GM21717 (cell line): Measurements from ENCODE around the gene GULP1.
"Not testable (repeated sequence)": the region's sequence is repeated elsewhere in the genome, so short reads cannot be mapped to it uniquely, and the experiment has no call there.

ENCODE experiments used
- ATAC-seq: cut with Tn5 transposase; IDR thresholded peaks from one replicate; pipeline ENCODE4 v1.9.1; 2021; ENCODE audit warnings: mild to moderate bottlenecking, moderate library complexity; ENCODE audit not compliant: unreplicated experiment

The GULP1 gene

GRCh38 chr2:188522517-188522916 is 230.8 kb downstream of the GULP1 start:
- ATAC-seq = no peak

- ATAC-seq = no peak
These were observed 232.2 kb downstream of the GULP1 start for GRCh38 chr2:188523919-188524318.

- peak; percentile 69 for ATAC-seq
These were observed 232.9 kb downstream of the GULP1 start for GRCh38 chr2:188524519-188525113.

GRCh38 chr2:188526701-188527100 is 235.0 kb downstream of the GULP1 start:
- no peak for ATAC-seq

GRCh38 chr2:188527141-188527540 is 235.5 kb downstream of the GULP1 start:
- no peak for ATAC-seq

GRCh38 chr2:188527581-188527993 is 235.9 kb downstream of the GULP1 start:
- ATAC-seq = no peak

GRCh38 chr2:188529710-188530109 is 238.0 kb downstream of the GULP1 start:
- ATAC-seq = no peak

GRCh38 chr2:188534875-188535274 is 243.2 kb downstream of the GULP1 start:
- no peak for ATAC-seq

- no peak for ATAC-seq
These were observed 260.0 kb downstream of the GULP1 start for GRCh38 chr2:188551671-188552070.

GRCh38 chr2:188557081-188557480 is 265.4 kb downstream of the GULP1 start:
- ATAC-seq = no peak

GRCh38 chr2:188559455-188559854 is 267.8 kb downstream of the GULP1 start:
- ATAC-seq = not testable (repeated sequence)

GRCh38 chr2:188561473-188561979 is 269.9 kb downstream of the GULP1 start:
- no peak for ATAC-seq

- ATAC-seq = no peak
These were observed 277.9 kb downstream of the GULP1 start for GRCh38 chr2:188569431-188570165.

- ATAC-seq = no peak
These were observed 278.7 kb downstream of the GULP1 start for GRCh38 chr2:188570370-188570769.

- no peak for ATAC-seq
These were observed 280.0 kb downstream of the GULP1 start for GRCh38 chr2:188571543-188572303.

GRCh38 chr2:188572592-188572991 is 280.9 kb downstream of the GULP1 start:
- ATAC-seq = no peak

- ATAC-seq = no peak
These were observed 281.8 kb downstream of the GULP1 start for GRCh38 chr2:188573453-188573852.

GRCh38 chr2:188576006-188576405 is 284.3 kb downstream of the GULP1 start:
- no peak for ATAC-seq

GRCh38 chr2:188576651-188577050 is 285.0 kb downstream of the GULP1 start:
- no peak for ATAC-seq

GRCh38 chr2:188577231-188577630 is 285.6 kb downstream of the GULP1 start:
- no peak for ATAC-seq

GRCh38 chr2:188580738-188581137 is 289.1 kb downstream of the GULP1 start:
- ATAC-seq = no peak

- no peak for ATAC-seq
These were observed 290.5 kb downstream of the GULP1 start for GRCh38 chr2:188582211-188582610.
